ENCODE data around the gene TTLL8. TPM values are rescaled to one million over a fixed set of nuclear protein-coding genes. Genes with fewer than 3 reads are reported as not detected.
A peak's percentile ranks its signal among the peaks of the same experiment; 100 is the strongest.
"Not testable (repeated sequence)": the region's sequence is repeated elsewhere in the genome, so short reads cannot be mapped to it uniquely, and the experiment has no call there.

TTLL8 gene
- total RNA-seq, 1 donor from 2014 or later = not detected

GRCh38 chr22:49986325-49986724, 71.8 kb downstream of the TTLL8 start:
- Mint-ChIP-seq H3K27me3 (ENCODE audit: low read depth) (peaks cover 55% of the 10 kb centered on the region), H3K4me1 (peaks cover 4% of the 10 kb centered on the region), H3K36me3 (ENCODE audit: low read depth) (peaks cover 12% of the 10 kb centered on the region), H3K9me3 (peaks cover 23% of the 10 kb centered on the region), H3K4me3 (no peak overlapping the region), H3K27ac (ENCODE audit: unreplicated experiment) (no peak overlapping the region)
- TF ChIP-seq CTCF (conservative IDR thresholded peaks at IDR 0.05) = no peak
- DNase-seq (ENCODE audit: low read depth, low spot score) = no peak

- Mint-ChIP-seq H3K27me3 (ENCODE audit: low read depth) (peaks cover 65% of the 10 kb centered on the region), H3K27ac (ENCODE audit: unreplicated experiment) (no peak overlapping the region), H3K4me3 (no peak overlapping the region), H3K4me1 (peaks cover 4% of the 10 kb centered on the region), H3K9me3 (peaks cover 19% of the 10 kb centered on the region), H3K36me3 (ENCODE audit: low read depth) (peaks cover 13% of the 10 kb centered on the region)
- peak; percentile 59 for TF ChIP-seq CTCF (conservative IDR thresholded peaks at IDR 0.05)
- DNase-seq (ENCODE audit: low read depth, low spot score) = no peak
Measured at GRCh38 chr22:49983148-49984042, 74.7 kb downstream of the TTLL8 start.

- H3K4me1 Mint-ChIP-seq; H3K4me3 Mint-ChIP-seq; H3K27ac Mint-ChIP-seq (ENCODE audit: unreplicated experiment); DNase-seq (ENCODE audit: low read depth, low spot score): not testable (repeated sequence)
- Mint-ChIP-seq H3K9me3 (peaks cover 18% of the 10 kb centered on the region), H3K36me3 (ENCODE audit: low read depth) (peaks cover 13% of the 10 kb centered on the region), H3K27me3 (ENCODE audit: low read depth) (peaks cover 64% of the 10 kb centered on the region)
Measured at GRCh38 chr22:49981799-49982198, 76.3 kb downstream of the TTLL8 start.

- H3K27me3 Mint-ChIP-seq (ENCODE audit: low read depth) = peaks cover 55% of the 10 kb centered on the region
- H3K9me3 Mint-ChIP-seq = peaks cover 6% of the 10 kb centered on the region
- TF ChIP-seq CTCF (conservative IDR thresholded peaks at IDR 0.05) = peak; percentile 73
- no peak overlapping the region for H3K27ac Mint-ChIP-seq (ENCODE audit: unreplicated experiment)
- peaks cover 3% of the 10 kb centered on the region for H3K36me3 Mint-ChIP-seq (ENCODE audit: low read depth)
- peaks cover 13% of the 10 kb centered on the region for H3K4me1 Mint-ChIP-seq
- no peak for DNase-seq (ENCODE audit: low read depth, low spot score)
- no peak overlapping the region for H3K4me3 Mint-ChIP-seq
Measured at GRCh38 chr22:49979587-49980264, 78.4 kb downstream of the TTLL8 start.

GRCh38 chr22:49977578-49977977, 80.5 kb downstream of the TTLL8 start:
- Mint-ChIP-seq H3K27ac (ENCODE audit: unreplicated experiment) (no peak overlapping the region), H3K4me3 (no peak overlapping the region), H3K4me1 (peaks cover 9% of the 10 kb centered on the region), H3K9me3 (peaks cover 3% of the 10 kb centered on the region), H3K36me3 (ENCODE audit: low read depth) (peaks cover 3% of the 10 kb centered on the region), H3K27me3 (ENCODE audit: low read depth) (peaks cover 44% of the 10 kb centered on the region)
- DNase-seq (ENCODE audit: low read depth, low spot score) = no peak
- no peak for TF ChIP-seq CTCF (conservative IDR thresholded peaks at IDR 0.05)

Data from neural crest cell (in vitro differentiated cells).